HCT116 (cell line): Measurements from ENCODE around the gene PROSER2. TPM values are rescaled to one million over a fixed set of nuclear protein-coding genes. Genes with fewer than 3 reads are reported as not detected.

Experiments used
- ATAC-seq: fragments of 200-7000 bp; cut with Tn5 transposase; 2 replicates; pipeline ENCODE4 v1.9.1; 2020; ENCODE audit warnings: mild to moderate bottlenecking, moderate library complexity
- BruUV-seq: library from RNA; stranded (reverse); fragments of 400-500 nt; replicated peaks from 2 replicates; lab custom pipeline; 2021; lab: Mats Ljungman, UMichigan
- CTCF ChIA-PET: fragments of 300-600 bp; sonication (Branson Sonifier 250); formaldehyde crosslinking; loops from one replicate; lab custom pipeline; 2021; ENCODE audit warnings: antibody characterized with exemption; lab: Charles Lee
- POLR2A ChIA-PET: fragments of 300-600, 350-600 bp; sonication (Branson Sonifier 250); formaldehyde crosslinking; loops from one replicate; lab custom pipeline; 2021; ENCODE audit warnings: antibody characterized with exemption; lab: Charles Lee
- RAD21 ChIA-PET, 2 experiments: fragments of 300-600 bp; sonication (Branson Sonifier 250); formaldehyde crosslinking; loops; one replicate each; lab custom pipeline; 2023; ENCODE audit warnings: low total read pairs in 2 of 2; ENCODE audit not compliant: uncharacterized antibody in 2 of 2, unreplicated experiment in 2 of 2, low non-redundant PET in 1 of 2; lab: Charles Lee
- DNase-seq: peaks from one replicate; pipeline ENCODE4 v3.0.0-alpha.2; 2010; ENCODE audit warnings: low read depth, low spot score
- H2AFZ ChIP-seq: fragments of 200-600 bp; shearing (Covaris generic), sonication (generic); 2 replicates; pipeline ENCODE4 v1.6.1; 2017; ENCODE audit warnings: low read depth, mixed run types, mixed read lengths, antibody characterized with exemption, low read length; ENCODE audit not compliant: poor library complexity, severe bottlenecking
- H3K27ac ChIP-seq: 2 replicates; pipeline ENCODE4 v1.5.1; 2012; ENCODE audit warnings: low read depth, low read length
- H3K27me3 ChIP-seq: fragments of 200-600 bp; sonication (generic); 2 replicates; pipeline ENCODE4 v1.6.1; 2016; ENCODE audit warnings: mixed run types, low read length, mixed read lengths; ENCODE audit not compliant: insufficient read depth
- H3K36me3 ChIP-seq, 2 experiments: fragments of 200-500 bp in 1 of 2; fragments of 200-600 bp in 1 of 2; sonication (Bioruptor generic) in 1 of 2; sonication (generic) in 1 of 2; 2 replicates each; pipeline versions ENCODE4 v1.5.1 to v1.6.1; 2014 to 2016; ENCODE audit warnings: low read length in 2 of 2, inconsistent platforms in 1 of 2, mixed read lengths in 1 of 2, mixed run types in 1 of 2; ENCODE audit not compliant: insufficient read depth in 2 of 2, control insufficient read depth in 1 of 2
- H3K4me1 ChIP-seq, 2 experiments: fragments of 200-600 bp in 1 of 2; sonication (generic) in 1 of 2; 2 replicates each; pipeline versions ENCODE4 v1.5.1 to v1.6.1; 2012 to 2017; ENCODE audit warnings: low read length in 2 of 2, inconsistent platforms in 1 of 2, mild to moderate bottlenecking in 1 of 2, mixed read lengths in 1 of 2, mixed run types in 1 of 2, moderate library complexity in 1 of 2; ENCODE audit not compliant: insufficient read depth in 2 of 2, control insufficient read depth in 1 of 2
- H3K4me2 ChIP-seq: fragments of 200-600 bp; sonication (generic); 2 replicates; pipeline ENCODE4 v1.6.1; 2017; ENCODE audit warnings: mixed run types, low read length, mixed read lengths
- H3K4me3 ChIP-seq, 2 experiments: fragments of 200-600 bp in 1 of 2; sonication (generic) in 1 of 2; replicated peaks in 1 of 2; 2 replicates each; pipeline ENCODE4 v1.5.1; 2011 to 2016; ENCODE audit warnings: low read length in 2 of 2, control low read depth in 1 of 2, low read depth in 1 of 2, mild to moderate bottlenecking in 1 of 2, mixed read lengths in 1 of 2, mixed run types in 1 of 2
- H3K79me2 ChIP-seq: fragments of 200-600 bp; sonication (generic); 2 replicates; pipeline ENCODE4 v1.6.1; 2017; ENCODE audit warnings: mild to moderate bottlenecking, mixed run types, low read length, moderate library complexity, mixed read lengths; ENCODE audit not compliant: insufficient read depth
- H3K9ac ChIP-seq: fragments of 200-600 bp; sonication (generic); 2 replicates; pipeline ENCODE4 v1.6.1; 2016; ENCODE audit warnings: low read length, mixed read lengths
- H3K9me2 ChIP-seq: fragments of 200-600 bp; sonication (generic), shearing (Covaris generic); 2 replicates; pipeline ENCODE4 v1.6.1; 2017; ENCODE audit warnings: mixed run types, mild to moderate bottlenecking, moderate library complexity; ENCODE audit not compliant: insufficient read depth
- H3K9me3 ChIP-seq, 2 experiments: fragments of 200-500 bp in 1 of 2; fragments of 200-600 bp in 1 of 2; sonication (Bioruptor generic) in 1 of 2; sonication (generic) in 1 of 2; 2 replicates each; pipeline ENCODE4 v1.6.1; 2014 to 2017; ENCODE audit warnings: low read length in 2 of 2, mixed read lengths in 2 of 2, inconsistent platforms in 1 of 2, low read depth in 1 of 2, mild to moderate bottlenecking in 1 of 2, mixed run types in 1 of 2, moderate library complexity in 1 of 2; ENCODE audit not compliant: control insufficient read depth in 1 of 2, insufficient read depth in 1 of 2
- H4K20me1 ChIP-seq: fragments of 200-600 bp; sonication (generic), shearing (Covaris generic); 2 replicates; pipeline ENCODE4 v1.6.1; 2017; ENCODE audit warnings: mixed run types, mild to moderate bottlenecking, moderate library complexity; ENCODE audit not compliant: insufficient read depth
- EGR1 ChIP-seq: IDR thresholded peaks from 2 replicates; pipeline ENCODE4 v1.6.1; 2012; ENCODE audit warnings: low read depth
- EZH2 ChIP-seq: fragments of 200-600 bp; sonication (generic); IDR thresholded peaks from 2 replicates; pipeline ENCODE4 v1.6.1; 2017; ENCODE audit warnings: antibody characterized with exemption, mixed run types
- POLR2AphosphoS5 ChIP-seq: IDR thresholded peaks from 2 replicates; pipeline ENCODE4 v1.6.1; 2011; ENCODE audit warnings: mild to moderate bottlenecking, low read depth, low read length, moderate library complexity
- REST ChIP-seq: IDR thresholded peaks from 2 replicates; pipeline ENCODE4 v1.6.1; 2012; ENCODE audit warnings: low read depth
- ZBTB33 ChIP-seq: IDR thresholded peaks from 2 replicates; pipeline ENCODE4 v1.6.1; 2011; ENCODE audit warnings: mild to moderate bottlenecking, low read length, moderate library complexity; ENCODE audit not compliant: insufficient replicate concordance; ENCODE audit errors: extremely low read depth
- intact Hi-C: fragments of 100-400 bp; cut with micrococcal nuclease; formaldehyde crosslinking; loops from 2 replicates; pipeline ENCODE4 v1.10.0; 2022
- total RNA-seq: library from RNA; stranded (reverse); gene quantifications from one replicate; pipeline ENCODE4 v1.2.1, GENCODE V29; 2021; ENCODE audit not compliant: unreplicated experiment

PROSER2 gene
- total RNA-seq, 1 experiment from 2014 or later = 46.2 TPM

GRCh38 chr10:11810313-11810766 lies 12.8 kb upstream of the PROSER2 start (continued):
- TF ChIP-seq ZBTB33 (no peak), EZH2 (no peak), POLR2AphosphoS5 (no peak), REST (no peak)

- Histone ChIP-seq H3K27me3 (no peaks in the 10 kb centered on the region), H3K4me1 (peaks cover 0 to 24% of the 10 kb centered on the region in 2 experiments; a peak in 2 of 4 replicates), H3K9me3 (no peaks in the 10 kb centered on the region), H3K79me2 (no peaks in the 10 kb centered on the region), H3K4me3 (no peak overlapping the region), H3K9ac (no peak overlapping the region), H3K9me2 (no peaks in the 10 kb centered on the region), H3K4me2 (no peak overlapping the region), H3K36me3 (no peaks in the 10 kb centered on the region), H4K20me1 (no peaks in the 10 kb centered on the region), H3K27ac (no peak overlapping the region), H2AFZ (no peak overlapping the region)
- intact Hi-C loops = no loop called here
- ChIA-PET POLR2A (no interaction called here), RAD21 (no interaction called here), CTCF (interaction anchor here (1.1 kb wide), 1 partner anchor 9 kb away, joined by 3 read pairs; no protein-coding TSS in a partner anchor)
- ATAC-seq (no peak), DNase-seq (no peak)
- no peak for TF ChIP-seq EGR1
- no TSS peak for BruUV-seq
Measured at GRCh38 chr10:11810973-11811372, 12.2 kb upstream of the PROSER2 start.
